AG09319 (cell line): ENCODE data around the gene SULF2.

ENCODE experiments used
- DNase-seq: peaks from one replicate; pipeline ENCODE4 v3.0.0-alpha.2; 2010; ENCODE audit warnings: low read depth; ENCODE audit errors: extremely low read depth
- CTCF ChIP-seq: IDR thresholded peaks from 2 replicates; pipeline ENCODE4 v1.5.1; 2011; ENCODE audit warnings: low read depth, mild to moderate bottlenecking, inconsistent platforms, low read length, moderate library complexity

The SULF2 gene

GRCh38 chr20:47818016-47818415 lies 32.7 kb upstream of the SULF2 start:
- no peak for DNase-seq
- no peak for TF ChIP-seq CTCF

- DNase-seq = no peak
- TF ChIP-seq CTCF = no peak
Observed at GRCh38 chr20:47817573-47817972, 32.3 kb upstream of the SULF2 start.

- no peak for DNase-seq
- no peak for TF ChIP-seq CTCF
Observed at GRCh38 chr20:47816487-47817451, 31.5 kb upstream of the SULF2 start.

- no peak for DNase-seq
- TF ChIP-seq CTCF = no peak
Observed at GRCh38 chr20:47815866-47816265, 30.6 kb upstream of the SULF2 start.

GRCh38 chr20:47815416-47815806 lies 30.1 kb upstream of the SULF2 start:
- DNase-seq = no peak
- no peak for TF ChIP-seq CTCF

- no peak for TF ChIP-seq CTCF
- no peak for DNase-seq
Observed at GRCh38 chr20:47814632-47815415, 29.5 kb upstream of the SULF2 start.

GRCh38 chr20:47810721-47811347 lies 25.6 kb upstream of the SULF2 start:
- no peak for DNase-seq
- TF ChIP-seq CTCF = no peak
